Effector memory CD8-positive, alpha-beta T cell (primary cell): Measurements from ENCODE around the gene TMED5.
A peak's percentile ranks its signal among the peaks of the same experiment; 100 is the strongest.
"Not testable (repeated sequence)": the region's sequence is repeated elsewhere in the genome, so short reads cannot be mapped to it uniquely, and the experiment has no call there.

Source experiments
- ATAC-seq: fragments of 150-1000 bp; cut with Tn5 transposase; replicated peaks from 2 replicates; pipeline ENCODE4 v1.10.0; 2021; ENCODE audit warnings: mild to moderate bottlenecking, moderate library complexity
- DNase-seq, 3 experiments: peaks; one replicate each; pipeline ENCODE4 v3.0.0; 2021
- H3K27ac Mint-ChIP-seq, 2 donors: one replicate each; pipeline ENCODE4 v1.8.0; 2022; ENCODE audit warnings: mild to moderate bottlenecking in 2 of 2, mixed read lengths in 2 of 2, moderate library complexity in 2 of 2
- H3K27me3 Mint-ChIP-seq, 2 donors: one replicate each; pipeline ENCODE4 v1.8.0; 2022; ENCODE audit warnings: mixed read lengths in 2 of 2
- H3K36me3 Mint-ChIP-seq: one replicate; pipeline ENCODE4 v1.8.0; 2022; ENCODE audit warnings: mild to moderate bottlenecking, moderate library complexity, mixed read lengths; ENCODE audit not compliant: insufficient read depth
- H3K4me1 Mint-ChIP-seq, 2 donors: one replicate each; pipeline ENCODE4 v1.8.0; 2022; ENCODE audit warnings: low read depth in 2 of 2, mixed read lengths in 2 of 2
- H3K4me3 Mint-ChIP-seq, 2 donors: one replicate each; pipeline ENCODE4 v1.8.0; 2022; ENCODE audit warnings: mild to moderate bottlenecking in 2 of 2, mixed read lengths in 2 of 2, moderate library complexity in 2 of 2
- H3K9me3 Mint-ChIP-seq, 2 donors: one replicate each; pipeline ENCODE4 v1.8.0; 2022; ENCODE audit warnings: mixed read lengths in 2 of 2
- total RNA-seq, 9 experiments: gene quantifications; one replicate each; lab custom pipeline; 2026; lab: John Stamatoyannopoulos, UW

Gene TMED5
- total RNA-seq, result 77.3 to 157 (median 113) reads per million in 9 experiments

- Mint-ChIP-seq H3K4me1 (peaks cover 22 to 31% of the 10 kb centered on the region in 2 donors), H3K27me3 (no peaks in the 10 kb centered on the region), H3K4me3 (peak within 1 kb of the TSS; percentile 88 to 99), H3K9me3 (no peaks in the 10 kb centered on the region), H3K36me3 (peaks cover 36% of the 10 kb centered on the region), H3K27ac (peak within 1 kb of the TSS; percentile 97)
- ATAC-seq, result peak; percentile 77
- DNase-seq, result peak; percentile 94 to 96 (median 95)
Measured at GRCh38 chr1:93179886-93180722, at the start of gene TMED5. TSS of gene TMED5 (minus strand) at chr1:93180413. CDS start at chr1:93180242, 171 bp downstream.

GRCh38 chr1:93223023-93223675, 42.9 kb upstream of the TMED5 start:
- Mint-ChIP-seq H3K36me3 (peaks cover 3% of the 10 kb centered on the region), H3K9me3 (no peaks in the 10 kb centered on the region), H3K4me1 (peaks cover 6 to 11% of the 10 kb centered on the region in 2 donors), H3K27me3 (no peaks in the 10 kb centered on the region), H3K4me3 (no peak overlapping the region), H3K27ac (no peak overlapping the region)
- ATAC-seq (no peak), DNase-seq (no peak)

- H3K4me1 Mint-ChIP-seq, result peaks cover 6 to 11% of the 10 kb centered on the region in 2 donors
- no peak for ATAC-seq
- DNase-seq, result no peak
- H3K36me3 Mint-ChIP-seq, result peaks cover 7% of the 10 kb centered on the region
- no peaks in the 10 kb centered on the region for H3K9me3 Mint-ChIP-seq
- H3K27ac Mint-ChIP-seq, result no peak overlapping the region
- H3K27me3 Mint-ChIP-seq, result no peaks in the 10 kb centered on the region
- no peak overlapping the region for H3K4me3 Mint-ChIP-seq
Measured at GRCh38 chr1:93221913-93222312, 41.7 kb upstream of the TMED5 start.

- not testable (repeated sequence) for H3K4me3 Mint-ChIP-seq, H3K36me3 Mint-ChIP-seq, DNase-seq, H3K27ac Mint-ChIP-seq, ATAC-seq, H3K27me3 Mint-ChIP-seq, H3K9me3 Mint-ChIP-seq
- peaks cover 6 to 11% of the 10 kb centered on the region in 2 donors for H3K4me1 Mint-ChIP-seq
Measured at GRCh38 chr1:93220716-93221115, 40.5 kb upstream of the TMED5 start.

- ATAC-seq, result peak; percentile 60
- Mint-ChIP-seq H3K9me3 (no peaks in the 10 kb centered on the region), H3K27ac (peak overlapping the region; percentile 57 to 67), H3K4me1 (peaks cover 6 to 11% of the 10 kb centered on the region in 2 donors), H3K36me3 (peaks cover 7% of the 10 kb centered on the region), H3K27me3 (no peaks in the 10 kb centered on the region), H3K4me3 (peak overlapping the region; percentile 60 to 69)
- DNase-seq, result no peak
Measured at GRCh38 chr1:93219443-93219842, 39.2 kb upstream of the TMED5 start.

- no peaks in the 10 kb centered on the region for H3K27me3 Mint-ChIP-seq
- no peak overlapping the region for H3K27ac Mint-ChIP-seq
- H3K4me1 Mint-ChIP-seq, result peaks cover 6 to 11% of the 10 kb centered on the region in 2 donors
- peaks cover 4% of the 10 kb centered on the region for H3K36me3 Mint-ChIP-seq
- no peak for ATAC-seq
- no peaks in the 10 kb centered on the region for H3K9me3 Mint-ChIP-seq
- H3K4me3 Mint-ChIP-seq, result no peak overlapping the region
- DNase-seq, result no peak
Measured at GRCh38 chr1:93215322-93215721, 35.1 kb upstream of the TMED5 start.

- Mint-ChIP-seq H3K27me3 (no peaks in the 10 kb centered on the region), H3K9me3 (no peaks in the 10 kb centered on the region), H3K4me1 (no peaks in the 10 kb centered on the region), H3K27ac (peak overlapping the region in 1 of 2 donors; percentile 23), H3K36me3 (no peaks in the 10 kb centered on the region), H3K4me3 (no peak overlapping the region)
- no peak for DNase-seq
- ATAC-seq, result no peak
Measured at GRCh38 chr1:93207211-93207610, 27.0 kb upstream of the TMED5 start.

- H3K4me1 Mint-ChIP-seq, result no peaks in the 10 kb centered on the region
- no peak overlapping the region for H3K4me3 Mint-ChIP-seq
- DNase-seq (no peak), ATAC-seq (no peak)
- no peak overlapping the region for H3K27ac Mint-ChIP-seq
- H3K9me3 Mint-ChIP-seq, result no peaks in the 10 kb centered on the region
- no peaks in the 10 kb centered on the region for H3K36me3 Mint-ChIP-seq
- H3K27me3 Mint-ChIP-seq, result no peaks in the 10 kb centered on the region
Measured at GRCh38 chr1:93206567-93206954, 26.3 kb upstream of the TMED5 start.

GRCh38 chr1:93205892-93206566, 25.8 kb upstream of the TMED5 start:
- no peak for DNase-seq
- Mint-ChIP-seq H3K27me3 (no peaks in the 10 kb centered on the region), H3K27ac (no peak overlapping the region), H3K4me1 (no peaks in the 10 kb centered on the region), H3K4me3 (no peak overlapping the region), H3K36me3 (no peaks in the 10 kb centered on the region), H3K9me3 (no peaks in the 10 kb centered on the region)
- ATAC-seq, result no peak

GRCh38 chr1:93200714-93201113, 20.5 kb upstream of the TMED5 start:
- Mint-ChIP-seq H3K27me3 (no peaks in the 10 kb centered on the region), H3K36me3 (peaks cover 5% of the 10 kb centered on the region), H3K27ac (no peak overlapping the region), H3K4me3 (no peak overlapping the region), H3K4me1 (no peaks in the 10 kb centered on the region), H3K9me3 (no peaks in the 10 kb centered on the region)
- DNase-seq, result no peak
- no peak for ATAC-seq

GRCh38 chr1:93200086-93200620, 19.9 kb upstream of the TMED5 start:
- Mint-ChIP-seq H3K36me3 (peaks cover 5% of the 10 kb centered on the region), H3K4me1 (peaks cover under 1% of the 10 kb centered on the region in 2 donors), H3K9me3 (no peaks in the 10 kb centered on the region), H3K27ac (no peak overlapping the region), H3K27me3 (no peaks in the 10 kb centered on the region), H3K4me3 (no peak overlapping the region)
- DNase-seq, result no peak
- ATAC-seq, result no peak

GRCh38 chr1:93199150-93199549, 18.9 kb upstream of the TMED5 start:
- no peak overlapping the region for H3K4me3 Mint-ChIP-seq
- H3K27me3 Mint-ChIP-seq, result no peaks in the 10 kb centered on the region

GRCh38 chr1:93196591-93196990, 16.4 kb upstream of the TMED5 start:
- Mint-ChIP-seq H3K4me1 (peaks cover 4 to 8% of the 10 kb centered on the region in 2 donors), H3K36me3 (peaks cover 5% of the 10 kb centered on the region), H3K4me3 (no peak overlapping the region), H3K9me3 (no peaks in the 10 kb centered on the region), H3K27me3 (no peaks in the 10 kb centered on the region), H3K27ac (no peak overlapping the region)
- DNase-seq (no peak), ATAC-seq (no peak)

More at GRCh38 chr1:93199150-93199549, 18.9 kb upstream of the TMED5 start:
- peaks cover 4 to 8% of the 10 kb centered on the region in 2 donors for H3K4me1 Mint-ChIP-seq
- ATAC-seq (no peak), DNase-seq (no peak)
- peaks cover 5% of the 10 kb centered on the region for H3K36me3 Mint-ChIP-seq
- no peaks in the 10 kb centered on the region for H3K9me3 Mint-ChIP-seq
- no peak overlapping the region for H3K27ac Mint-ChIP-seq
